KMS-11 (cell line): ENCODE data around the gene LARP6.
"Not testable (repeated sequence)": the region's sequence is repeated elsewhere in the genome, so short reads cannot be mapped to it uniquely, and the experiment has no call there.

Experiments
- H2AFZ ChIP-seq: fragments of 200-600 bp; sonication (generic); 2 replicates; pipeline ENCODE4 v1.6.1; 2016; ENCODE audit warnings: antibody characterized with exemption, mixed run types, low read depth
- H3K27ac ChIP-seq: fragments of 200-600 bp; sonication (generic); 2 replicates; pipeline ENCODE4 v1.6.1; 2016; ENCODE audit warnings: mild to moderate bottlenecking, mixed run types
- H3K27me3 ChIP-seq: fragments of 200-600 bp; sonication (generic); 2 replicates; pipeline ENCODE4 v1.6.1; 2017; ENCODE audit warnings: mild to moderate bottlenecking, low read depth, mixed run types, moderate library complexity; ENCODE audit not compliant: insufficient read depth
- H3K36me3 ChIP-seq: fragments of 200-600 bp; sonication (generic); 2 replicates; pipeline ENCODE4 v1.6.1; 2017; ENCODE audit warnings: mild to moderate bottlenecking, mixed run types; ENCODE audit not compliant: insufficient read depth
- H3K4me1 ChIP-seq: fragments of 200-600 bp; sonication (generic); 2 replicates; pipeline ENCODE4 v1.6.1; 2016; ENCODE audit warnings: mild to moderate bottlenecking, low read depth, mixed run types; ENCODE audit not compliant: poor library complexity, severe bottlenecking
- H3K4me2 ChIP-seq: fragments of 200-600 bp; sonication (generic); 2 replicates; pipeline ENCODE4 v1.7.0; 2016; ENCODE audit warnings: mild to moderate bottlenecking, mixed run types
- H3K4me3 ChIP-seq: fragments of 200-600 bp; sonication (generic); IDR thresholded peaks from 2 replicates; pipeline ENCODE4 v1.6.1; 2017; ENCODE audit warnings: low read depth, low read length, mixed read lengths; ENCODE audit not compliant: insufficient read depth
- H3K79me2 ChIP-seq: fragments of 200-600 bp; sonication (generic); 2 replicates; pipeline ENCODE4 v1.6.1; 2016; ENCODE audit warnings: low read depth, mixed run types; ENCODE audit not compliant: insufficient read depth
- H3K9ac ChIP-seq: fragments of 200-600 bp; sonication (generic); 2 replicates; pipeline ENCODE4 v1.6.1; 2016; ENCODE audit warnings: mild to moderate bottlenecking, mixed run types
- H4K20me1 ChIP-seq: fragments of 200-600 bp; sonication (generic); 2 replicates; pipeline ENCODE4 v1.6.1; 2016; ENCODE audit warnings: mild to moderate bottlenecking, mixed run types; ENCODE audit not compliant: insufficient read depth
- TF ChIP-seq, protein P1 (sequence below): fragments of 200-600 bp; sonication (generic); conservative IDR thresholded peaks from 2 replicates; pipeline ENCODE4 v1.6.1; 2017; ENCODE audit warnings: low read depth, mild to moderate bottlenecking, antibody characterized with exemption, low read length, moderate library complexity, mixed read lengths

LARP6 gene

DNA sequence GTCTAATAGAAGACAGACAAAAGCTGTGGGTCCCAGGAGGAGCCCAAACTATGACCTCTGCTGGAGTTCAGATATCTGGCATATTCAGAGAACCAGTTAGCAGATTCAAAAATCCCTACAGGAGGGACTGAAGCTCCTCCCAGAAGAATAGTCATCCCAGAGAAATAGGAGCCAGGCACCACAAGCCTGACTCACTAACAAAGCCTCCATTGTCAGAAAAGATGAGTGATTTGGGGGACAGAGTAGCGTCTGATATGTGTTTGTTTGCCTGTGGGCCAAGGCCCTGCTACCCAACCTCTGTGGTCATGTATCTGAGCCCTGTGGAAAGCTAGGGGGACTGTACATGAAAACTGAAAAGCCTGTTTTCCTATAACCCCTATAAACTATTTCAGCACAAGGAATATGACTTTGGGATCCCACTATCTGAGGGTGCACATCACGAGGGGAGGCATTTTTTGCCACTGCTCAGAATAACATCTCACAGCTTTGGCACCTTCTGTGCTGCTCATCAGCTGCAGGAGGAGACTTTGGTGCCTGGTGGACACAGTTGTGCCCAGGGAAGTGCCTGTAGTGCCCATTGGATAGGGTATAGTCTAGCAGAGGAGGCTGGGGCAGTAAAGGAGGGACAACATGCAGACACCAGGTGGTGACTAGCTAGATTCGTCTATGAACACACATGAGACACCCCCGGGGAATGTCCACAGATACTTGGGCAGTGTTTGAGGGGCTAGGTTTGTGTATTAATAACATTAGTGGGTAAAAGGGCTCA lies 9.7 kb upstream of the LARP6 start:
- Histone ChIP-seq H3K4me2 (no peak overlapping the region), H3K27ac (no peak overlapping the region), H4K20me1 (no peaks in the 10 kb centered on the region)

DNA sequence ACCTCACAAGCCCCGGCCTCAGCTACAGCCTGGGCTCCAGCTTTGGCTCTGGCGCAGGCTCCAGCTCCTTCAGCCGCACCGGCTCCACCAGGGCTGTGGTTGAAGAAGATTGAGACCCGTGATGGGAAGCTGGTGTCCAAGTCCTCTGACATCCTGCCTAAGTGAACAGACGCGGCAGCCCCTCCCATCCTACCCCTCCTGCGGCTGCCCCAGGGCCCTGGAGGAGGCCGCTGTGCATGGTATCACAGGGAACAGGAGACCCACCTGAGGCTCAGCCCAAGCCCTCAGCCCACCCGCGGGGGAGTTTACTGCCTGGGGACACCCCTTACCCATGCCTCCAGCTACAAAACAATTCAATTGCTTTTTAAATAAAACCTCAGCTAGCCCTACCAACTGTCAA lies 6.0 kb upstream of the LARP6 start:
- Histone ChIP-seq H2AFZ (no peak overlapping the region), H3K36me3 (no peaks in the 10 kb centered on the region), H3K4me1 (no peaks in the 10 kb centered on the region), H3K4me2 (no peak overlapping the region), H3K27ac (no peak overlapping the region), H3K79me2 (no peaks in the 10 kb centered on the region), H3K4me3 (no peak overlapping the region), H3K27me3 (no peaks in the 10 kb centered on the region), H3K9ac (no peak overlapping the region), H4K20me1 (no peaks in the 10 kb centered on the region)
- TF ChIP-seq, protein P1, sequence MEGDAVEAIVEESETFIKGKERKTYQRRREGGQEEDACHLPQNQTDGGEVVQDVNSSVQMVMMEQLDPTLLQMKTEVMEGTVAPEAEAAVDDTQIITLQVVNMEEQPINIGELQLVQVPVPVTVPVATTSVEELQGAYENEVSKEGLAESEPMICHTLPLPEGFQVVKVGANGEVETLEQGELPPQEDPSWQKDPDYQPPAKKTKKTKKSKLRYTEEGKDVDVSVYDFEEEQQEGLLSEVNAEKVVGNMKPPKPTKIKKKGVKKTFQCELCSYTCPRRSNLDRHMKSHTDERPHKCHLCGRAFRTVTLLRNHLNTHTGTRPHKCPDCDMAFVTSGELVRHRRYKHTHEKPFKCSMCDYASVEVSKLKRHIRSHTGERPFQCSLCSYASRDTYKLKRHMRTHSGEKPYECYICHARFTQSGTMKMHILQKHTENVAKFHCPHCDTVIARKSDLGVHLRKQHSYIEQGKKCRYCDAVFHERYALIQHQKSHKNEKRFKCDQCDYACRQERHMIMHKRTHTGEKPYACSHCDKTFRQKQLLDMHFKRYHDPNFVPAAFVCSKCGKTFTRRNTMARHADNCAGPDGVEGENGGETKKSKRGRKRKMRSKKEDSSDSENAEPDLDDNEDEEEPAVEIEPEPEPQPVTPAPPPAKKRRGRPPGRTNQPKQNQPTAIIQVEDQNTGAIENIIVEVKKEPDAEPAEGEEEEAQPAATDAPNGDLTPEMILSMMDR: no peak

More for the DNA sequence above, 9.7 kb upstream of the LARP6 start:
- Histone ChIP-seq H3K4me3 (no peak overlapping the region), H3K27me3 (no peaks in the 10 kb centered on the region), H3K9ac (no peak overlapping the region), H2AFZ (no peak overlapping the region), H3K4me1 (no peaks in the 10 kb centered on the region), H3K79me2 (no peaks in the 10 kb centered on the region), H3K36me3 (no peaks in the 10 kb centered on the region)
- TF ChIP-seq, protein P1: no peak

DNA sequence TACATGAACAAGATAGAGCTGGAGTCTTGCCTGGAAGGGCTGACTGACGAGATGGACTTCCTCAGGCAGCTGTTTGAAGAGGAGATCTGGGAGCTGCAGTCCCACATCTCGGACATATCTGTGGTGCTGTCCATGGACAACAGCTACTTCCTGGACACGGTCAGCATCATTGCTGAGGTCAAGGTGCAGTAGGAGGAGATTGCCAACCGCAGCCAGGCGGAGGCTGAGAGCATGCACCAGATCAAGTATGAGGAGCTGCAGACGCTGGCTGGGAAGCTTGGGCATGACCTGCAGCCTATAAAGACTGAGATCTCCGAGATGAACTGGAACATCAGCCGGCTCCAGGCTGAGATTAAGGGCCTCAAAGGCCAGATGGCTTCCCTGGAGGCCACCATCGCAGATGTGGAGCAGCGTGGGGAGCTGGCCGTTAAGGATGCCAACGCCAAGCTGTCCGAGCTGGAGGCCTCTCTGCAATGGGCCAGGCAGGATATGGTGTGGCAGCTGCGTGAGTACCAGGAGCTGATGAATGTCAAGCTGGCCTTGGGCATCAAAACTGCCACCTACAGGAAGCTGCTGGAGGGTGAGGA lies 5.5 kb upstream of the LARP6 start:
- Histone ChIP-seq H3K4me2 (no peak overlapping the region), H2AFZ (no peak overlapping the region), H3K27me3 (no peaks in the 10 kb centered on the region), H3K36me3 (no peaks in the 10 kb centered on the region), H3K4me3 (no peak overlapping the region), H3K4me1 (no peaks in the 10 kb centered on the region), H3K9ac (no peak overlapping the region), H3K27ac (no peak overlapping the region), H4K20me1 (no peaks in the 10 kb centered on the region), H3K79me2 (no peaks in the 10 kb centered on the region)
- TF ChIP-seq, protein P1: no peak

DNA sequence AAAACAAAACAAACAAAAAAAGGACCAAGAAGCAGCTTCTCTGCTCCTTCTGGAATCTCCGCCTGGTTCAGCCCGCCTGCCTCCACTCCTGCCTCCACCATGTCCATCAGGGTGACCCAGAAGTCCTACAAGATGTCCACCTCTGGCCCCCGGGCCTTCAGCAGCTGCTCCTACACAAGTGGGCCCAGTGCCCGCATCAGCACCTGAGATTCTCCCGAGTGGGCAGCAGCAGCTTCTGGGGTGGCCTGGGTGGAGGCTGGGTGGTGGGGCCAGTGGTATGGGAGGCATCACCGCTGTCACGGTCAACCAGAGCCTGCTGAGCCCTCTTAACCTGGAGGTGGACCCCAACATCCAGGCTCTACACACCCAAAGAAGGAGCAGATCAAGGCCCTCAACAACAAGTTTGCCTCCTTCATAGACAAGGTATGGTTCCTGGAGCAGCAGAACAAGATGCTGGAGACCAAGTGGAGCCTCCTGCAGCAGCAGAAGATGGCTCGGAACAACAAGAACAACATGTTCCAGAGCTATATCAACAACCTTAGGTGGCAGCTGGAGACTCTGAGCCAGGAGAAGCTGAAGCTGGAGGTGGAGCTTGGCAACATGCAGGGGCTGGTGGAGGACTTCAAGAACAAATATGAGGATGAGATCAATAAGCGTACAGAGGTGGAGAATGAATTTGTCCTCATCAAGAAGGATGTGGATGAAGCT lies 4.8 kb upstream of the LARP6 start:
- not testable (repeated sequence) for H3K4me2 ChIP-seq, H3K4me3 ChIP-seq, H3K27ac ChIP-seq, H2AFZ ChIP-seq, H3K9ac ChIP-seq, H4K20me1 ChIP-seq, H3K79me2 ChIP-seq, H3K36me3 ChIP-seq, H3K27me3 ChIP-seq, H3K4me1 ChIP-seq
